GM21576 (cell line): ENCODE measurements around the gene CAVIN1.
A peak's percentile ranks its signal among the peaks of the same experiment; 100 is the strongest.
"Not testable (repeated sequence)": the region's sequence is repeated elsewhere in the genome, so short reads cannot be mapped to it uniquely, and the experiment has no call there.

Experiments used
- ATAC-seq: cut with Tn5 transposase; IDR thresholded peaks from one replicate; pipeline ENCODE4 v1.9.1; 2021; ENCODE audit warnings: mild to moderate bottlenecking, moderate library complexity; ENCODE audit not compliant: unreplicated experiment

Gene CAVIN1, protein sequence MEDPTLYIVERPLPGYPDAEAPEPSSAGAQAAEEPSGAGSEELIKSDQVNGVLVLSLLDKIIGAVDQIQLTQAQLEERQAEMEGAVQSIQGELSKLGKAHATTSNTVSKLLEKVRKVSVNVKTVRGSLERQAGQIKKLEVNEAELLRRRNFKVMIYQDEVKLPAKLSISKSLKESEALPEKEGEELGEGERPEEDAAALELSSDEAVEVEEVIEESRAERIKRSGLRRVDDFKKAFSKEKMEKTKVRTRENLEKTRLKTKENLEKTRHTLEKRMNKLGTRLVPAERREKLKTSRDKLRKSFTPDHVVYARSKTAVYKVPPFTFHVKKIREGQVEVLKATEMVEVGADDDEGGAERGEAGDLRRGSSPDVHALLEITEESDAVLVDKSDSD

DNA sequence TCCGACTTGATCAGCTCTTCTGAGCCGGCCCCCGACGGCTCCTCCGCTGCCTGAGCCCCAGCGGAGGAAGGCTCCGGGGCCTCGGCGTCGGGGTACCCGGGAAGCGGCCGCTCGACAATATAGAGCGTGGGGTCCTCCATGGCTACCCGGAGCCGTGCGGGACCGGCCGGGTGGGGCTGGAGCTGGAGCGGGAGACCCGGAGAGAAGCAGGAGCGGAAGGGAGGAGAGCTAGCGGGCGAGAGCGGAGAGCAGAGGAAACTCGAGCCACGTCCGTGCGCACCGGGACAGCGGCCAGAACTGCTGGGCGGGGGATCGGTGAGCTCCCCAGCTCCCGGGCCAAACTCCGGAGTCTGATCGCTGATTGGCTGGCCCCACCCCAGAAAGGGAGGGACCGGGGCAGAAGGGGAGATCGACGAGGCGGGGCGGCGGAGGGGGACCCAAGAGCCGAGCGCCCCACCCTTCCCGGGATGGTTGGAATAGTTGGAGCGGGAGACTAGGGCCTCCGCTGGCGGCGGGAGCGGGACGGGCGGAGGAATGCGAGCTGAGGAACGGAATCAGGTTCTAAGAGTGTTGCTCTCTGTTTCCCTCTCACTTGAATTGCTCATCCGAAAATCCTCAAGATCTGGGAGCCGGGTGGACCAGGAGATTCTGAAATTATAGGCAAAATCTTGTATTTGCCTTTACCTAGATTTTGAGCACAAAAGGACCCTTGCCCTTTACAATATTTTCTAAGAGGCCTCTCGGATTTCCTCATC is at the start of gene CAVIN1:
TSS of gene CAVIN1 (minus strand) at position 299 of the 755 bp plus-strand sequence. CDS start at position 140, 159 bp downstream.
- no peak for ATAC-seq

GRCh38 chr17:42467889-42468288 is 44.8 kb upstream of the CAVIN1 start:
- ATAC-seq, result no peak

DNA sequence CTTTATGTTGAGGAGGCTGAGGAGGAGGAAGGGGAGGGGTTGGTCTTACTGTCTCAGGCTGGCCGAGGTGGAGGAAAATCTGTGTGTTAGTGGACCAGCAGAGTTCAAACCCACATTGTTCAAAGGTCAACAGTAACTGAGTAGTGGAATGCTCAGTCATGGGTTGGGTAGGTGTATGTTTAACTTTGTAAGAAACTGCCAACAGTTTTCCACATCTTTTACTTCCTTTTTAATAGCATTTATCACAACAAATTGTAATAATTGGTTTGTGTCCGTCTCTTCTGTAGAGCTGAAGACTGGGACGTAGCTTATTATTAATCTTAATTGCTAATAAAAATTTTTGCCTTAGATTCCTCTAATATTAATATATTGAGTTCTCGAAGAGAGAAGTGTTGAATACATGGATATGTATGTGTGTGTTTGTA is 40.9 kb upstream of the CAVIN1 start:
- no peak for ATAC-seq

DNA sequence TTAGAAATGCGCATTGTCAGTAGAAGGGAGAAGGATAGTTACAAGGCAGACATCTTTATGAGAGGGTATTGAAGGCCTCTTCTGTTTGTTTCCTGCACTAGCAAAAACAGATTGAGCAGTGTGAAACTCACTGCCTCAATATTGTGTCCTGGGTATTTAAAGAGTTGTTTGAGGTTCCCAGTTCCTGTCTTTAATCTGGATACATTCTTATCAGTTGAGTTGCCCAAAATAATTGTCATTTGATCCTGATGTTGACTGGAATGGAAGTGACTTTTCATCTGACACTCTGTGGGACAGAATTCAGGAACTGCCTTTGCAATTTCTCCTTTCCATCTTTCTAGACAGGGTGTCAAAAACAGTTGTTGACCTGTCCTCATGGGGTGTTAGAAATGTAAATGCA is 37.3 kb upstream of the CAVIN1 start:
- no peak for ATAC-seq

DNA sequence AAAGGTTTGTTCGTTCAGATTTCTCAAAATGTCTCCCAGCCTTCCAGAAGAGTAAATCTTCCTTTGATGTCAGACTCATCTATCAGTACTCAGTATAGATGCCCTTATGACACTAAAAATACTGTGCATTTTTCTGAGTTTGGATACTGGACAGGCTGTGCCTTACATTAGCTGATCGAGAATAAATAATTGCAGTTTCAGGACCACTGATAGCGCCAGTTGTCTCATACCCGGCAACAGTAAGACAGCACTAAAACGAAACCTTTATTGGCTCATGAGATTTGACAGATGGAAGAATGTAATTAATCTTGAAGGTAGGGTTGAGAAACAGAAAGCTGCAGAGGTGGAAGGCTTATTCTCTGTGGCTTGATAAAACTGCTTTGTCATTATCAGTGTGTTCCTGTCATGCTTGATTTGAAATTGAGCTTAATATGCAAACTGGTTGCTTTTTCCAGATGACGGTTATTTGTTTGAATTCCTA is 36.8 kb upstream of the CAVIN1 start:
- ATAC-seq, result no peak

- no peak for ATAC-seq
Measured at GRCh38 chr17:42459256-42459800, 36.3 kb upstream of the CAVIN1 start.

GRCh38 chr17:42458497-42459255 is 35.6 kb upstream of the CAVIN1 start, which contains the start of gene ATP6V0A1:
Gene ATP6V0A1 (plus strand): TSS chr17:42458878. CDS start chr17:42460895, 2,017 bp downstream.
- ATAC-seq, result peak; percentile 62

DNA sequence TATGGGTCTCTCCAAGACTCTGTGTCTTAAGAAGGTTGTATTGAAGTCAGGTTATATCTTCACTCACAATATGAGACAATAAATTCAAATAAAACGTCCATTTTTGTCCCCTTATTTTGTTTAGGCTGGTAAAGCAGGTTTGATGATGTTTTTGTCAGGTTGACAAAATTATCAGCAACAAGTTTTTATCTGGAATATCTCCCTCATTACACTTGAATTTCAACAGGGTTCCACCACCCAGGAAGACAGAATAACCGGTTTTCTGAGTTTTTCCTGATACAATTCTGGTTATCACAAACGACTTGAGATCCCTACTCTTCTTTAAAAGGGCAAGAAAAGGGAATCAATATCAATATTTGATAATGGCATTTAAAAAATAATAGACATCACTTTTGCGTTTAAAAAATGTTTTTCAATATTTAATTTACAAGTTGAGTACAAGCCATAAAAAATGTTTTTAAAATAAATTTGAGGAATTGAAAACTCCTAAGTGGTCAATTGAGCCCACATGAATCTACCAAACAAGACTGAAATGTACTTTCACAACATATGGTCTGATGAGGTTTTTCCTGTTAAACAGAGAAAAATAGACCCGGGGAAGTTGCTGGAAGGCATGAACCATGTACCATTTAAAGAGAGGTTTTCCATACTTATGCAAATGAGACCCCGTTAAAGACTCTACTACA is 34.2 kb upstream of the CAVIN1 start:
- no peak for ATAC-seq

- no peak for ATAC-seq
Measured at GRCh38 chr17:42456223-42457106, 33.4 kb upstream of the CAVIN1 start.

DNA sequence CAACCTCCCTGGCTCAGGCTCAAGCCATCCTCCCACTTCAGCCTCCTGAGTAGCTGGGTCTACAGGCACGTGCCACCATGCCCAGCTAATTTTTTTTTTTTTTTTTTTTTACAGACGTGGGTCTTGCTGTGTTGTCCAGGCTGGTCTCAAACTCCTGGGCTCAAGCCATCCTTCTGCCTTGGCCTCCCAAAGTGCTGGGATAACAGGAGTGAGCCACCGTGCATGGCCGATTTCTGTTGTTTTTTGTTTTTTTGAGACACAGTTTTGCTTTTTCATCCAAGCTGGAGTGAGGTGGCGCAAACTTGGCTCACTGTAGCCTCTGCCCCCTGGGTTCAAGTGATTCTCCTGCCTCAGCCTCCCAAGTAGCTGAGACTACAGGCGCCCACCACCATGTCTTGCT is 31.9 kb upstream of the CAVIN1 start:
- not testable (repeated sequence) for ATAC-seq

DNA sequence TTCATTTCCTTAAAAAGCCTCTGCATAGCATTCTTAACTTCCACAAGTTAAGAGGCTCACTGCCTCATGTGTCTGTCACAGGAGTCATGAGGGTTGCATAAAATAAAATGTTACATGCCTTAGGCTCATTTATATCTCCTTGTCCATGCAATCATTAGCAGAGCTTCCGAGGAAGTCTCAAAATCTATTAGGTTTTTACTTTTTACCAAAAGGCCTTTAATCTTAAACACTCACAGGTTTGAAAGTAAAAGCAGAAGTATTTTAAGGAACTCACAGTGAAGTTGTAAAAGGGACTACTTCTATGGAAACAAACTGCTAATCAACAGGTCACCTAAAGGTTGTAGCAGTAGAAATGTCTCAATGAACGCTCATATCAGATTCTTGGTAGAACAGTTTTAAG is 30.4 kb upstream of the CAVIN1 start:
- ATAC-seq, result no peak

DNA sequence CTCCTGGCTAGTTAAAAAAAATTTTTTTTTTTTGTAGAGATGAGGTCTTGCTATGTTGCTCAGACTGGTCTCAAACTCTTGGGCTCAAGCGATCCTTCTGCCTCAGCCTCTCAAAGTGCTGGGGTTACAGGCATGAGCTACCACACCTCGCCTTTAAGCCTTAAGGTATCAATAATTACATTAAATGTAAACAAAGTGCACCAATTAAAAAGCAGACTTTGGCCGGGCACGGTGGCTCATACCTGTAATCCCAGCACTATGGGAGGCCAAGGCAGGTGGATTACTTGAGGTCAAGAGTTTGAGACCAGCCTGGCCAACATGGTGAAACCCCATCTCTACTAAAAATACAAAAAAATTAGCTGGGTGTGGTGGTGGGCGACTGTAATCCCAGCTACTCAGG is 28.2 kb upstream of the CAVIN1 start:
- ATAC-seq, result not testable (repeated sequence)

DNA sequence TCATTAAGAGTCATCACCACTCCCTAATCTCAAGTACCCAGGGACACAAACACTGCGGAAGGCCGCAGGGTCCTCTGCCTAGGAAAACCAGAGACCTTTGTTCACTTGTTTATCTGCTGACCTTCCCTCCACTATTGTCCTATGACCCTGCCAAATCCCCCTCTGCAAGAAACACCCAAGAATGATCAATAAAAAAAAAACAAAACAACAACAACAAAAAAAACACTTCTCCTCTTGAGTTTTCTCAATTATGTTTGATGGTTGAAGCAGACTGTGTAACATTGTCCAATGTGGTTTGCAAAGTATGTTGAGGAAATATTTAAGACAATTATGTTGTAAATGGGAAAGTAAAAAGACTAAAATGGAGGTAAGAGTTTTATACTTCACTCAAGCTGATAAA is 26.8 kb upstream of the CAVIN1 start:
- ATAC-seq, result not testable (repeated sequence)

DNA sequence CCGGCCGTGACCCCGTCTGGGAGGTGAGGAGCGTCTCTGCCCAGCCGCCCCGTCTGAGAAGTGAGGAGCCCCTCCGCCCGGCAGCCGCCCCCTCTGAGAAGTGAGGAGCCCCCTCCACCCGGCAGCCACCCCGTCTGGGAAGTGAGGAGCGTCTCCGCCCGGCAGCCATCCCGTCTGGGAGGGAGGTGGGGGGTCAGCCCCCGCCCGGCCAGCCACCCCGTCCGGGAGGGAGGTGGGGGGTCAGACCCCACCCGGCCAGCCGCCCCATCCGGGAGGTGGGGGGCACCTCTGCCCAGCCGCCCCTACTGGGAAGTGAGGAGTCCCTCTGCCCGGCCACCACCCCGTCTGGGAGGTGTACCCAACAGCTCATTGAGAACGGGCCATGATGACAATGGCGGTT is 26.1 kb upstream of the CAVIN1 start:
- ATAC-seq, result not testable (repeated sequence)

GRCh38 chr17:42442196-42442565 is 19.1 kb upstream of the CAVIN1 start:
- no peak for ATAC-seq

- no peak for ATAC-seq
Measured at GRCh38 chr17:42441371-42442195, 18.5 kb upstream of the CAVIN1 start.

DNA sequence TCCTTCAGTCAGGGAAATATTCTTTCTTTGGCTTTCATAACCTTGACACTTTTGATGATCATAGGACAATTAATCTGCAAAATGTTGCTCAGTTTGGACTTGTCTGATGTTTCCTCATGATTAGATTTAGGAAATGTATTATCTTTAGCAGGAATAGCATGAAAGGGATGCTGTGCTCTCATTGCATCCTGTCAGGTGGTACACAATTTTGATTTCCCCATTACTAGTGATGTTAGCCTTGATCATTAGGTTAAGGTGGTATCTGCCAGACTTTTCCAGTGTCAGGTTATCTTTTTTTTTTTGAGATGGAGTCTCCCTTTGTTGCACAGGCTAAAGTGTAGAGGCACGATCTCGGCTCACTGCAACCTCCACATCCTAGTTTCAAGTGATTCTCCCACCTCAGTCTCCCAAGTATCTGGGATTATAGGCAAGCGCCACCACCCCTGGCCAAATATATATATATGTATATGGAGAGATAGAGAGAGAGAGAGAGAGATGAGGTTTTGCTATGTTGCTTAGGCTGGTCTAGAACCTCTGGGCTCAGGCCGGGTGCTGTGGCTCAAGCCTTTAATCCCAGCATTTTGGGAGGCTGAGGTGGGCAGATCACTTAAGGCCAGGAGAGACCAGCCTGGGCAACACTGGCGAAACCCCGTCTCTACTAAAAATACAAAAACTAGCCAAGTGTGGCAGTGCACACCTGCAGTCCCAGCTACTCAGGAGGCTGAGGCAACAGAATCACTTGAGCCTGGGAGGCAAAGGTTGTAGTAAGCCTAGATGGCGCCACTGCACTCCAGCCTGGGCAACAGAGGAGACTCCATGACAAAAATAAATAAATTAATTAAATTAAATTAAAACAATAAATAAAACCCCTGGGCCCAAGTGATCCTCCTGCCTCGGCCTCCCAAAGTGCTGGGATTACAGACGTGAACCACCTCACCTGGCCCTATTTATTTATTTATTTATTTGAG is 15.8 kb upstream of the CAVIN1 start:
- no peak for ATAC-seq
